C4-2B (cell line): ENCODE measurements around the gene CPTP.

Experiments used
- CTCF ChIP-seq: fragments of 450-650 bp; conservative IDR thresholded peaks from 2 replicates; pipeline ENCODE4 v1.5.1; 2017; ENCODE audit warnings: mild to moderate bottlenecking
- ZFX ChIP-seq: fragments of 450-650 bp; IDR thresholded peaks from 2 replicates; pipeline ENCODE4 v1.6.1; 2017

GRCh38 chr1:1355416-1355815, 30.8 kb downstream of the CPTP start:
- TF ChIP-seq CTCF (no peak), ZFX (peak; percentile 27; the same call in 1 of the 2 replicates)
